HG03280 (cell line): ENCODE measurements around the gene RYR3.

ENCODE experiments used
- ATAC-seq: cut with Tn5 transposase; IDR thresholded peaks from one replicate; pipeline ENCODE4 v1.9.1; 2021; ENCODE audit warnings: mild to moderate bottlenecking, moderate library complexity; ENCODE audit not compliant: unreplicated experiment

RYR3 gene

DNA sequence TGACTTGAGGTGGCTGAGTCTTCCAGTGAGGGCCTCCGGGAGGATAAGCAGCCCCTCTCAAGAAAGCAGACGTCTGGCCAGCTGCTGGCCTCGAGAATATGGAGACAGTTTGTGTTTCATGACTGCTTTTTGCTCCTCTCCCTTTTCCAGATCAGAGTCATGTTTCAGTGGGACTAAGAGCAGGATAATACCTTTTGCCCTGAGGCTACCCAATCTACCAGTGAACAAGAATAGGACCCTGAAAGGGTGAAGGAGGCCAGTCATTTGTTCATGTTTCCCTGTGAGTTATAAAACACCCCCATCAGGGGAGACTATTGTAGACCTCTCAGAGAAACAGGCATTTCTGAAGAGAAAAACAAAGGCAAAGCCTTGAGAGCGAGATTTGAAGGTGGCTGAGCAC, 137.4 kb downstream of the RYR3 start:
- ATAC-seq: no peak

DNA sequence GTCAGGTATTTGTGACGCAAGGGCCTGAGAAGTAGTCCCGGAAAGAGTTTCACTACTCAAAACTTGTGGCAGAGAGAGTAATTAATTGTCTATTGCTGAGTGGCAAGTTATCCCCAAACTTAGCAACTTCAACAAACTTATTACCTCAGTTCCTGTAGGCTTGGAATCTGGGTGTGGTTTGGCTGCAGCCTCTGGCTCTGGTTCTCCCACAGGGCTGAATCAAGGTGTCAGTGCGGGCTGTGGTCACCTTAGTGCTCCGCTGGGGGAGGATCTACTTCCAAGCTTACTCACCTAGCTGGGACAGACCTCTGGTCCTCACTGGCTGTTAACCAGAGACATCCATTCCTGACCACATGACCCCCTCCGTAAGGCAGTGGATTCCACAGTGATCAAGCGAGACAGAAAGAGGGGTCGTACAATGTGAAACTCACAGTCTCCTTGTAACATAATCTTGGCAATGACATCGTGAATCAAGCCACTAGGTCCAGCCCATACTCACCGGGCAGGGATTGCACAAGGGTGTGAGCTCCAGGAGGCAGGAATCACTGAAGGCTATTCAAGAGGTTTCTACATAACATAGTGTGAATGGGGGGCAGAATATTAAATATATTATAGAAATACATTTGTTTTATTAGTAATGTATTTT, 138.3 kb downstream of the RYR3 start:
- no peak for ATAC-seq

DNA sequence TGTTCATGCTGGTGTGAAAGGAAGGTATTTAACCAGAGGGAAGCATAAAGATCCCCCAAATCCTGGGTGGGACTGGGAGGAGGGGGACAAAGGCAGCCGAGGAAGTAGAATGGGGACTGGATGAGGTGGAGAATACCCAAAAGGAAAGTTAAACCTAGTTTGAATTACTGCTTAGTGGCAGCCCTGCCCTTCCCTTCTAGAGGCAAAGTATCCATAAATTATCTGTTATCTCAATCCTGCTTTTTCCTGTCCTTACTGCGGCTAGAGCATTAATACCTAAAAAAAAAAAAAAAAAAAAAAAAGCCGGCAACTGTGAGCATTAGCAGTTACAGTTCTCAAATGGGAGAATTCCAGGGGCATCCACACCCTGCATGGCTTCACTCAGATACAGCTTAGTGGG, 139.0 kb downstream of the RYR3 start:
- ATAC-seq: no peak

DNA sequence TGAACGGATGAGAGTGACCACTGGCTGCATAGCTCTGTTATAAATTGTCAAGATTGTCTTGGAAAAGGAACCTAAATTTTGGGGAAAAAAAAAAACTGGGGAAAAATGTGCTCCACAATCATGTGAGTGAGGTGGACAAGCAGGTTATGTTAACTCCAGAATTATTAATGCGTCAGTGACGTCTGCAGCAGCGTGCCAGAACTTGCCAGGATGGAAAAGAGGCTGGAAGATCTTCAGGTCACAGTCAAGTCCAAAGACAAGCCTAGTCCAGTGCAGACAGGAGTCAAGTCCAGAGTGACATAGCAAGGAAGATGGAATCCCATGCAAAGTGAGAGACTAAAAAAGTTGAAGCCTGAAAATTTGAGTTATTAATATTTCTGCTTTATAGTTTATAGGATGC, 140.6 kb downstream of the RYR3 start:
- no peak for ATAC-seq

DNA sequence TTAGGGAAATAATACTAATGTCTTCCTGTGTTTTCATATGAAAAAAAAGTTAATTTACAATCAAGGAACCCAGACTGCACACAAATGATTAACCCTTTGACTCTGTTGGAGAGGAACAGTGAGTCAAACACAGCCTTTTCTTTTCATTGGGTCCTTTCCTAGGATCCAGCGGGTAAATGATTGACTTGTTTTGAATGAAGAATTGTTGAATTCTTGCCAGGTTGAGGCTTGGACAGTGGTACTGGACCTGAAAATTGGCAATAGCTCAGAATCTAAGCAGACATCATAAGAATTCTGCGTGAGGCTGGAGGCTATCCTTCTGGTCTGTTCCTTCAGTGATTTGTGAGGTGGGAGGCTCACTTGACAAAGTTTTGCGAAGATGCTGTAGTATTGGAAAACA, 143.0 kb downstream of the RYR3 start:
- no peak for ATAC-seq

DNA sequence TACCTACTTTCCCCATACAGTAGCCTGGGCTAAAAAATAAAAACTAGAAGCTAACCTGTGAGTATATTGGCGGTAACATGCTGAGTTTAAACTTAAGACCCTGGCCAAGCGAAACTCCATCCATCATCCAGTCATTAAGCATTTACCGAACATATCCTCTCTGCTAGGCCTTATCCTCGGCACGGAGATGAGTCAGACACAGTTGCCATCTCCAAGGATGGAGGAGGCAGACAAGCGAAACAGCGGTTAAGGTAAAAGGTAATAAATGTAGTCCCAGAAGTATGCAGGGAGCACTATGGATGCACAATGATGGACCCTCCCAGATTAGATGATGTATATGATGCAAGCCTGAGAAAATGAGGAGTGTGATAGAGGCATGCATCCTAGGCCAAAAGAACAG, 143.6 kb downstream of the RYR3 start:
- ATAC-seq: no peak

DNA sequence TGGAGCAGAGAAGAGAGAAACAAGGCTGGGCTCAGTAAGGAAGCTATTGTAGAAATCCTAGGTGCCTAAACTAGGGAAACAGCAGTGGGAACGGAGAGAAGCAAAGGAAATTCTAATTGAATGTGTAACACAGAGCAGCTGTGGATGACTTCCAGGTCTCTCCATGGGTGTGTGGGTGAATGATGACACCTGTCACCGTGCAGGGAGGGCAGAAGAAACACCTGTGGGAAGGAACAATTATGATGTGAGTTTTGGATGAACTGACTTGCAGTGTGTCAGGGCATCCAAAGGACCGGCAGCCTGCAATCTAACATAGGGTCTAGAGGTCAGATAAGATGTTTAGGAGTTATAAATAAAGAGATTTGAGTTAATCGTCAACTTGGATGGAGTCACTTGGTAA, 144.2 kb downstream of the RYR3 start:
- ATAC-seq: no peak

DNA sequence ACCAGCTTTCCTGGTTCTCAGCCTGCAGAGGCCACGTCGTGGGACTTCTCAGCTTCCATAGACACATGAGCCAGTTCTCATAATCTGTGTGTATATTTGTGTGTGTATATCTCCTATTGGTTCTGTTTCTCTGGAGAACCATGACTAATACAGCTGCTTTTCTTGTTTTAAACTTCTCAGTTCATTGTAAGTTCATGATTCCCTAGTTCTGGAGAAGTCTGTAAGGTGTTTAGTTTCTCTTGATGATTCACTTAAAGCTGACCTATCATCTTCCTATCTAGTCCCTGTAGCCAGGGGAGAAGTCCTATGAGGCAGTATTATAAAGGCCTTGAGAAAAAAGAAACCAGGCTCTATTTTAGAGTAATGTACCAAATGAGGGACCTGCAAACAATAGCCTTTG, 147.7 kb downstream of the RYR3 start:
- no peak for ATAC-seq

DNA sequence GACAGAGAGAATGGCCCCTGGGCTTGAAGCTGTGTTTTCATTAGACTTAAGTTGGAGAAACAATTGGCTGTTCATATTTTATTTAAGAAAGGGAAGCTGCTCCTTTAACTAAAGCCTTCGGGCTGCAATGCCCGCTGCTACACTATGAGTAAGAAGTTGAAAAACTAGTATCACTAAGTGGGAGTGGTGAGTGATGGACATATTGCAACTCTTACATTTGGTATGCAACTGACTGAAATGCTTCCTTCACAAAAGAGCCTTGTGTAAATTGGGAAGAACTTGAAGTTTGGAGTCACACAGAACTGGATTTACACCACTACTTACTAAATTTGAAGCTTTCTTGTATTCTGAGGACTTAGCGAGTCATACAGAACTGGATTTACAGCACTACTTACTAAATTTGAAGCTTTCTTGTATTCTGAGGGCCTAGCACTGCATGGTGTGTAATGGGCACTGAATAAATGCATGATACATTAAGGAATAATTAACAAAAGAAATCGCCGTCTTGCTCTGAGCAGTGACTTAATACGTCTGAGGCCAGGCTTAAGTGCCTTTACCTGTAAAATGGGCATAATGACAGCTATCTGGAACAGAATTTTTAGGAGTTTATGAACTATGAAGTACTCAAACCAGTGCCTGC, 149.5 kb downstream of the RYR3 start:
- no peak for ATAC-seq

DNA sequence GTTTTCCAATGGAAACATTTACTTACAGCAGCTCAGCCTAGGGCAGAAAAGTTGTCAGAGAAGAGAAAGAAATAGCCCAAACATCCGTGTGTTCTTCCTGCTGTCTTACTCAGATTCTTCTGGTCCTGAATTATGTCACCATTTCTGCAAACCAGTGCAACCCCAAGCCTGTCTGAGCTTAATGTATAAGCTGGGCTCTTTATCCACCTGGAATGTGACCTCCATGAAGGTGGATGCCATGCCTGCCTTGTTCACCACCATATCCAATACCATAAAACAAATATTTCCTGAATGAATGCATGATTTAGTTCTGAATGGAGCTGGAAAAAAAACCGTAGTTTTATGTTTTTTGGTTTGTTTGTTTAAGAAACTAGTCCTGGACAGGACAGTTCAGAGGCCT, 150.9 kb downstream of the RYR3 start:
- ATAC-seq: no peak

DNA sequence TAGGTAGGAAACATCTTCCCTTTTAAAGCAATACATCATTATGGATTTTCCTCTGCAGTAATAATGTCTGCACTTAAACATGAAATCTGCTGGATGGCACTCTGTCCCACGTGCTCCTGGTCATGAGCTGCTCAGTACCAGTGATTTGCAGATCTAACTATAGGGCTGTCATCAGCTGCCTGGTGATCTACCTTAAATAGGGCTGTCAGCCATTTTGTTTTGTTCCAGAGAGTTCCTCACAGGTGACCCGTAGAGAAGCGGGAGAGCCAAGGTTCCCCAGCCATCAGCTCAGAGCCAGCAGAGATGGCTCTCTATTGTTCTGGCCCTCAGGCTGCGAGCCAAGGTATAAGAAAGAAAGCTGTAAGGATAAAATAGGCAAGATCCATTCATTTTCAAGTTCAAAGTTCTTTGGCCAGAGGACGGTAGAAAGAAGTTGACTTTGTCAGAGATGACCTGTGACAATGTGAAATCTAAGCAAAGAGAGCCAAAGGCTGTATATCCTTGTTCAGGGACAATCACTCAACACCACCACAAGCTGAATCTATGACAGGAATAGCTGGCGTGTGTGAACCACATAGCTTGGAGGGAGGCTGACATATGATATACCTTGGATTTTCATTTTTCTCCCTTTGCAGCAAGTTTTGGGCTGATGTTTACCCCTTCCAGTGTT, 156.5 kb downstream of the RYR3 start:
- ATAC-seq: no peak

DNA sequence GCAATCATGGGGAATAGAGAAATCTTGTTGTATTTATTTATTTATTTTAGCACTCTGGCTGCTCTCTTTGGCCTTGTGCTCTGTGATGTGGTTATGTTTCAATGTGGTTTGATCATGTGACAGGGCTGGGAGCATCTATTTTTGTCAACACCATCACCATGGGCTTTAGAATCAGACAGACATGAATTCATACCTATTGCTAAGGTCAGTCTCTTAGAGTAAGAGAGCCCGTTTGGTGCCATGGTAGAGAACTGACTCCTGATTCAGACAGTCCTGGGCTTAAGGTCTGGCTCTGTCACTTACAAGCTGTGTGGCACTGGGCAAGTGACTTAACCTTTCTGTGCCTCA, 157.0 kb downstream of the RYR3 start:
- no peak for ATAC-seq

DNA sequence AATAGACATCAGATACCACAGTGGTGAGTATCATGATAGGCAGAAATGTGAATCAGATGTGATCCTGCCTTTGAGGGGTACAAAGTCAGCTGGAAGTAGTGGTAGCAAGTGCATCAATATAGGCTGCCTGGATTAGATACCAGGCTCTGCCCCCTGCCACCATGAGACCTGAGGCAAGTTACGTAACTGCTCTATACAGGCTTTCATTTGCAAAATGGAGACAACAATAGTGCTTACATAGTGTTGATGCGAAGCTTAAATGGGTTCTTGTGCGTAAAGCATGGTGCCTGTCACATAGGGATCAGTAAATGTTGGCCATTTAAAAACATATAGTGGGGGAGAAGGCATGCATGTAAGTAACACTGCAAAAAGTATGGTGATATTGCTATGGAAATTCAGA, 158.0 kb downstream of the RYR3 start:
- ATAC-seq: no peak

DNA sequence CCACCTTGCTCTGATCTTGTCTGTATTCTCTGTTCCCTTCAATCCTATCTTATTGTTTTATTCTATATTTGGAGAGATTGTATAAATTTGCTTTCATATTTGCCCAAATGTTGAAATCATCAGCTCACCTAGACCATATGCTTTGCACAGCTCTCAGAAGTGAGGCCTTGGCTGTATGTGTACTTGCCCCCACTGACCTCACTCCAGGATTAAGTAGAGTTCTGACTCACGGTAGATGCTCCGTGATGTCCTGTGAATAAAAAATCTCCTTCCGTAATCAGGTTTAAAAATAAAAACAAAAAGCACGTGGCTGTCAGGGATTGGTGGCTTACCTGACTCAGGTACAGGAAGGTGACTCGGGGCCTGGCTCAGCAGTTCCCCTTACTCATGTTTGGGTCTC, 162.2 kb downstream of the RYR3 start:
- no peak for ATAC-seq

DNA sequence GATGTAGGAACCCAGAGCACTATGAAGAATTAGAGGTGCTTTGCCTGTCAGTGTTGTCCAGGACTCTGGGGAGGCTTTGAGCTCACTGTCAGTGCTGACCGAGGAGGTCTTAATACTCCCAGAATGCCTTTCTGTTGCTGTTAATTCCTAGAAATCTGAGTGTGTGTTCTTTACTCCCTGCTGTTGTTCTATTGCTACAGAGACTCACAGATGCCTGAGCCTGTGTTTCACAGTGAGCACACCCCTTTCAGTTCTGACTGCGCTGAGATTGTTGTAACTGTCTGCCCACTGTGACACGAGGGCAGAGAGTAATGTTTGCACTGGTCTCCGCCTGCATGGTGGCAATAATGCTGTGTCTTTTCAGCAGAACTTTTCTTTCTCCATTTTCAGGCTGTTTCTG, 162.9 kb downstream of the RYR3 start:
- ATAC-seq: no peak

DNA sequence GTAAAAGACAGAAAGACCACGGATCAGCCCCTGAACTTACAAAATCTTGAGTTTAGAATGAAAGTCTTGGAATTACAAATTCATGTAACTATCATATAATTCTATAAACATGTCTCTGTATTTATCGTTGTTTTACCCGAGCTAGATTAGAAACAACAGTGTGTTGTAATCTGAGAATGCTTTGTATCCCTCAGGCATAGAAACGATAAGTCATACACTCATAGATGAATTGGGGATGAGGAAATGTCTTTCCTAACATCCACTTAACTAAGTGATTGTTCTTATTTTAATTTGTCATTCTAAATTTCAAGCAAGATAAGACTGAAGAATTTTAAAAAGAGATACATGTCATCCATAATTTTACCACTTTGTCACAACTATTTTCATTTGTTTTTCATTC, 165.3 kb downstream of the RYR3 start:
- no peak for ATAC-seq

DNA sequence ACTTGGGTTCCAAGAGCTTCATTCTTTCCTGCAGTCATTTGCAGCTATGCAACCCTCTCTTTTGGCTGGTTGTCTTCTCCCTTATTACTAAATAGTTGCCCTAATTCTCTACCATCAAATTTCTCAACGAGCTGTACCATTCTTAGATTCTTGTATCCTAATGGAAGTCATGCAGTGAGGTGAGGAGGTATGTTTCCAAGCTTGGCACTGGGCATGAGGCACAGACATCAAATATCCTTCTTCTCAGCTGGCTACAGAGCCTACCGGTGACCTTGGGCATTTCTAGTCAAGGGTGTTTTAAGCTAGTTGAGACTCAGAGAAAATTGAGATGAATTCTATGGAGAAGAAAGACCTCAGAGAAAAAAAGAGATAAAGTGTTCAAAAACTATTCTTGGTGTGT, 166.1 kb downstream of the RYR3 start:
- no peak for ATAC-seq

DNA sequence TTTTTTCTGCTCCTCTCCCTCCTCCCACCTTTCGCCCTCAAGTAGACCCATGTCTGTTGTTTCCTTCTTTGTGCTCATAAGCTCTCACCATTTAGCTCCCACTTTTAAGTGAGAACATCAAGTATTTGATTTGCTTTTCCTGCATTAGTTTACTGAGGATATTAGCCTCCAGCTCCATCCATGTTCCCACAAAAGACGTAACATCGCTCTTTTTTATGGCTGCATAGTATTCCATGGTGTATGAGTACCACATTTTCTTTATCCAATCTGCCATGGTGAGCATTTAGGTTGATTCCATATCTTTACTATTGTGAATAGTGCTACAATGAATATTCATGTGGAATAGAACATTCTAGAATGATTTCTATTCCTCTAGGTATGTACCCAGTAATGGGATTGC, 178.6 kb downstream of the RYR3 start:
- no peak for ATAC-seq

DNA sequence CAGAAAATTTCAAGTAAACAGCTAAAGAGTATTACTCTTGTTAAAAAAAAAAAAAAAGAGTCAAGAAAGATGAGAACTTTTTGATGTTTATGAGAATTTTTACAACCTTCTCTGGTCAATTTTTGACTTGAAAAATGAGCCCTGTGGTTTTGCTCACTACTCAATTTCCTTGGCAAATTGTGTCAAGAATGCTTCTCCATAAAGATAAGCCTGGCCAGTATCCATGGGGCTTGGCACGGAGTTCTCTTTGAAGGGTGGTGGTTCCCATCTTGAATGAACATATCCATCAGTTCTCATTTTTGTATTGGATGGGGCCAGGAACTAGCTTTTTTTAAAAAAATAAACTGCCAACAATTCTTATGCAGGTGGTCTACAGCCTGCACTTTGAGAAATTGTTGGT, 179.9 kb downstream of the RYR3 start:
- no peak for ATAC-seq

DNA sequence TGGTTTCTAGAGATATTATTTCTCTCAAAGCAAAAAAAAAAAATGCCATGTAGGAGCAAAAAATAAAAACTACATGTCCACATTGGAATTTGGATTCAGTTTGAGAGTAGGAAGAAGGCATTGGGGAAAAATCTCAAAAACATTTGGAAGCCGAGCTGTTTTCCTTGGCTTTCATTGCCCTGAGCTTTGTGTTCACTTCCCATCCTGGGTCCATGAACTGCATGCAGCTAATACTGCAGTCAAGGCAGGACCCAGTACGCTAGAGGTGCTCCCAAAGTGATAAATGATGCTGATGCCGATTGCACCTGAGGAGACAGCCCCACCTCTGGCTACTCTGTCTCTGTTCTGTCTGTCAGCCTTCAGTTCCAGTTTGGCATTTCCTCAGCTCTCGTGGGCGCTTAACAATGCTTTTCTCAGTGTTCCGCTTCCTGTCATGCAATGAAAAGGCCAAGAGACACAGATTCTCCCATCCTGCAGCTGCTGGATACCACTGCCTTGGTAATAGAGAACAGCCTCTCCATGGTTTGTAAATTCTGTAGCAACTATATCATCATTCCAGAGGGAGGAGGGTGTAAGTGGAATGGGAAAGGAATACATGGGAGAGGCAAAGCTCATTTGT, 181.8 kb downstream of the RYR3 start:
- no peak for ATAC-seq

DNA sequence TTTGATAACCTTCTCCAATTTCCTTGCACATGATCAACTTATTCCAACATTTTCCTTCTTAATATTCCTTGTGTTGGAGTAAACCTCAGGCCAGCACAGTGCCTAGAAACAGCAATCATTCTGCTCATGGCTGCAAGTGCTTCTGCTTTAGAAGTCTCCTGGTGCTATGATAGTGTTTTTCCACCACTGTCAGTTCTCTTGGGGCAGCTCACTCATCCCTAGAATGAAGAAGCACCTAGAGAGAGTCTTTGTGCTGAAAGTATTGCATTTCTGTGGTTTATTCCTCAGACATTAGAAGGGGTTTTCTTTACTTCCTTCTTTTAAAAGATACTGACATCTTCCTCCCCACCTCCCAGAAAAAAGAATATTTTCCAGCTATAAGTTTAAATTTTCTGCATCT, 183.5 kb downstream of the RYR3 start:
- no peak for ATAC-seq
